NCI-H748 (cell line): Measurements from ENCODE around the gene FKBP5.
"Not testable (repeated sequence)": the region's sequence is repeated elsewhere in the genome, so short reads cannot be mapped to it uniquely, and the experiment has no call there.

ENCODE experiments used
- DNase-seq: peaks from one replicate; lab custom pipeline; 2025; ENCODE audit not compliant: unreplicated experiment; lab: John Stamatoyannopoulos, UW

Gene FKBP5

GRCh38 chr6:35691027-35691824 is 2.5 kb upstream of the FKBP5 start:
- no peak for DNase-seq

DNA sequence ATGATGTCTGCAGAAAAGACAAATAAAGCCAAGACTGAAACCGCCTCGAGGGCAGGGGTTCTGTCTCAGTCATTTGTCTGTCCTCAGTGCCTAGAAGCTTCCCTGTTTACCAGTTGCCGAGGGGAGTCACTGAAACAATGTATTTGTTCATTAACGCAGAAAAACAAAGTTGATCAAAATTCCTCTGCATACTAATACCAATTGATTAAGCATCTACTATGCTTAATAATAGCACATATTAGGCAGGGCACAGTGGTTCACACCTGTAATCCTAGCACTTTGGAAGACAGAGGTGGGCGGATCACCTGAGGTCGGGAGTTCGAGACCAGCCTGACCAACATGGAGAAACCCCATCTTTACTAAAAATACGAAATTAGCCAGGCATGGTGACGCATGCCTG is 1.8 kb upstream of the FKBP5 start:
- DNase-seq = no peak

GRCh38 chr6:35690006-35690405 is 1.3 kb upstream of the FKBP5 start:
- DNase-seq = not testable (repeated sequence)

- DNase-seq = peak; percentile 72
Observed at GRCh38 chr6:35687658-35688604, 784 bp downstream of the FKBP5 start.

- DNase-seq = no peak
Observed at GRCh38 chr6:35686873-35687555, 1.7 kb downstream of the FKBP5 start.

GRCh38 chr6:35686436-35686835 is 2.3 kb downstream of the FKBP5 start:
- no peak for DNase-seq

GRCh38 chr6:35683267-35683666 is 5.4 kb downstream of the FKBP5 start:
- DNase-seq = no peak

DNA sequence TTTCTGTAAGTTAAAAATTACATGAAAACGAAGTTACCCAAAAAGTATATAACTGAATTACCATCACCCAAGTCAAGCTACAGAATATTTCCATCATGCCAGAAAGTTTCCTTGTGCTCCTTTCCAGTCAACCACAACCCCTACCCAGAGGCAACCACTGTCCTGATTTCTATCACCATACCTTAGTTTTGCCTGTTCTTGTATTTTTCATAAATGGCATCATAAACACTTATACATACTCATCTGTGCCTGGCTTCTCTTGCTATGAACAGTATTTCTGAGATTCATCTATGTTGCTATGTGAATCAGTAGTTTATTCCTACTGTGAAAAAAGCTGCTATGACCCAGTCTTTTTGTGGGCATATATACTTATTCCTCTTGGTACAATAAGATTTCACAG is 7.4 kb downstream of the FKBP5 start:
- DNase-seq = no peak

DNA sequence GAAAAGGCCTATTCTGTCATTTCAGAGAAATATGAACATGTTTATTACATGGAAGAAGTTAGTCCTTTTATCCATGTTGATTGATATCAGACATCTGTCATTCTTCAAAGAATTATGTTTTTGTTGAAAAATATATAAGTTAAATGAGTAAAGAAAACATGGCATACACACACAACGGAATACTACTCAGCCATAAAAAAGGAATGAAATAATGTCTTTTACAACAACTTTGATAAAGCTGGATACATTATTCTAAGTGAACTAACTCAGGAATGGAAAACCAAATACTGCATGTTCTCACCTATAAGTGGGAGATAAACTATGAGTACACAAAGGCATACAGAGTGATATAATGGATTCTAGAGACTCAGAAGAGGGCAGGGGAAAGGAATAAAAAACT is 9.3 kb downstream of the FKBP5 start:
- DNase-seq = no peak

DNA sequence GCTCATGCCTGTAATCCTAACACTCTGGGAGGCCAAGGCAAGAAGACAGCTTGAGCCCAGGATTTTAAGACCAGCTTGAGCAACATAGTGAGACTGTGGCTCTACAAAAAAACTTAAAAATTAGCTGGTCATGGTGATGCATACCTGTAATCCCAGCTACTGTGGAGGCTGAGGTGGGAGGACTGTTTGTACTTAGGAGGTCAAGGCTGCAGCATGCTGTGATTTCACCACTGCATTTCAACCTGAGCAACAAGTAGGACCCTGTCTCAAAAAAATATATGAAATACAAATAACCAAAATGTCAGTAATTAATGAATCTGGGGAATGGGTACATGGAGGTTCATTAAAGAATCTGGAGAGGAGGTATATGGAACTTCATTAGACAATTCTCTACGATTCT is 9.9 kb downstream of the FKBP5 start:
- DNase-seq = no peak

DNA sequence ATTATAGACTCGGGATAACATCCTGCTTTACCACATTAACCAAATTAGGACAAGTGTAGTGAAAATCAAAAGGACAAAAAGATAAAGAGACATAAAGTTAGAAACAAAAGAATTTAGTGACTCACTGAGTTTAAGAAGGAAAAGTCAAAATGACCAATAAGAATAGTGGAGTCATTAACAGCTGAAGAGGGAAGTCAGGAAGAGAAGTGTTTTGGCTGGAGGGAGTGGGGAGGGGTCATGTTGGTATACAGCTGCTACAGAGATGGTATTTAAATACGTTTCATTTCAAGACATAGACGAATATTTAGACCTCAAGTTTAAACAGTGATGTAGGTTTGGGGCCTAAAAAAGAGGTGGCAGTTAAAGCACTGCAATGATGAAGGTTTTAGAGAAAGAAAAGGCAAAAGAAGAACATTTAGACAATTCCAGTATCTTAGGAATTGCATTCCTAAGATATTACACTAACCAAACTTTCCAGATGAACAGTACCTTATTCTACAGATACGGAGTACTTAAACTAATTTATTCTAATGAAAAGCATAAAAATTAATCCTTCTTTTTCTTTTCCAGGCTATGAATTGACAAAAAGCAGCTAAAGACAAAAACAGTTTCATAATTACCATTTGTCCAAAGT is 10.6 kb downstream of the FKBP5 start:
- DNase-seq = no peak

DNA sequence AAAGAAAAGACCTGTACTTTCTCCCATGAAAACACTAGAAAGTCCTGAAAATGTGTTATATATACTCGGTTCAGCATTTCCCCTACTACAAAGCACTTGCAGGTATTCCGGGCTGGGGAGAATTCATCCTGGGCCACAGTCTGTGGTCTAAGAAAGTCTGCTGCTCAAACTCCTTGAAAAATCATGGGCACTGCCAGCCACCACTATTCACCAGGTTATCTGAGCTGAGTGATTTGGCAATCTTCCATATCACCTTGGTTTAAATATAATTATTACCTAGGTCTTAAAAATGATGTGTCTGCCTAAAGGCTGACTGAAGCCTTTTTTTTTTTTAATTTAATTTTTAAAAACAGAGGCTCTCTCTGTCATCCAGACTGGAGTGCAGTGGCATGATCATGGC is 11.3 kb downstream of the FKBP5 start:
- no peak for DNase-seq

DNA sequence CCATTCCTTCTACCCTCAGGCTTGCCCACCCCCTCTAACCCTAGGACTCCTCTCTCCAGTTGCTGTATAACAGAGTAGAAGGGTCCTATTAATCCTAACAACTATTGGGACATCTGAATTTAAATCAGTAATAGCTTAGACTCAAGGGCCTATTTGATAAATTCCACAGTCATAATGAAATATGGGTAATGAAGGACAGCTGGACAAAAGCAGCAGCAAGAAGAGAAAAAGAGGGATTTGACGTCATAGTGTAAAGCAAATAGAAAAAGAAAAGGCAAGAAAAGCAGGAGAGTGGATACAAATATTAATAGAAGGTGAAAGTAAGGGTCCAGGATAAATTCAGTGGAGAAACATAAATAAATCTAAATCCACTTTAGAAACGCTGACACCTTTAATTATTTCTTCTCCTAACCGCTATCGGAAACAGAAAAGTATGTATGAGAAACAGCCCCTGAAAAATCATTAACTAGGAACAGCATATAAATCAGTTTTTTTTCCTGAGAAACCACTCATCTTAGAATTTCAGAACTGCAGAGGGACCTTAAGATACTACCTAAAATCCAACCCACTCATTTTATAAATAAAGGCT is 12.8 kb downstream of the FKBP5 start:
- no peak for DNase-seq

- DNase-seq = no peak
Observed at GRCh38 chr6:35674594-35674993, 14.1 kb downstream of the FKBP5 start.

DNA sequence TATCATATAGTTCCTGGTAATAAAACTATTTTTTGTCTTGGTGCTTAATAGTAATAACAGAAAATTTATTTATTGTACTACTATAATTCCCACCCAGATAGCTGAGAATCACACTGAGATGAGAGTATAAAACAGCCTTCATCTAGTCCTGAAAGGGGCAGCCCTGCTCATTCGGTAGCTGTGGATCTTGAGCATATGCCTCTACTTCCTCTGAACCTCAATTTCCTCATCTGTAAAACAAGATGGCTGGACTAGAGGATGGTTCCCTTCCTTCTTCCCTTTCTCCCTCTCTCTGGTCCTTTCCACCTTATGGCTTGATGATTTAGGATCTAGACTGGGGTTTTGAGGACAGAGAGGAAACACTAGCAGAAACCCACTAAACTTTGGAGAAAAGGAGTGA is 15.0 kb downstream of the FKBP5 start:
- no peak for DNase-seq

DNA sequence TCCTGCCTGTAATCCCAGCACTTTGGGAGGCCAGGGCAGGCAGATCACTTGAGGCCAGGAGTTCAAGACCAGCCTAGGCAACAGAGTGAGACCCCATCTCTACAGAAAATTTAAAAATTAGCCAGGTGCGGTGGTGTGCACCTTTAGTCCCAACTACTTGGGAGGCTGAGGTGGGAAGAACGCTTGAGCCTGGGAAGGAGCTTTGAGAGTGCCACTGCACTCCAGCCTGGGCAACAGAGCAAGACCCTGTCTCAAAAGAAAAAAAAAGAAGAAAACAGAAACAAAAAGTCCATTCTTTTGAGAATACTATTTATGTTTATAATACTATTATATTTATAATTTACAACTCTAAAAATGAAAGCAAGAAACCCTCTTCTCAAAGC is 15.4 kb downstream of the FKBP5 start:
- DNase-seq = not testable (repeated sequence)

DNA sequence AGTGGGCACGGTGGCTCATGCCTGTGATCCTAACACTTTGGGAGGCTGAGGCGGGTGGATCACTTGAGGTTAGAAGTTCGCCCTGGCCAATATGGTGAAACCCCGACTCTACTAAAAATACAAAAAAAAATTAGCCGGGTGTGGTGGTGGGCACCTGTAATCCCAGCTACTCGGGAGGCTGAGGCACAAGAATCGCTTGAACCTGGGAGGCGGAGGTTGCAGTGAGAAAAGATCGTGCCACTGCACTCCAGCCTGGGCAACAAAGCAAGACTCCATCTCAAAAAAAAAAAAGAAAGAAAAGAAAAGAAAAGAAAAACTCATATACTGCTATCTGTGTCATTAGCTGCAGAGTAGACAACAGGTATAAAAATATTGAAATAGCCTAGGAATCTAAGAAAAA is 18.3 kb downstream of the FKBP5 start:
- DNase-seq = not testable (repeated sequence)

- DNase-seq = no peak
Observed at GRCh38 chr6:35669451-35670045, 19.2 kb downstream of the FKBP5 start.

DNA sequence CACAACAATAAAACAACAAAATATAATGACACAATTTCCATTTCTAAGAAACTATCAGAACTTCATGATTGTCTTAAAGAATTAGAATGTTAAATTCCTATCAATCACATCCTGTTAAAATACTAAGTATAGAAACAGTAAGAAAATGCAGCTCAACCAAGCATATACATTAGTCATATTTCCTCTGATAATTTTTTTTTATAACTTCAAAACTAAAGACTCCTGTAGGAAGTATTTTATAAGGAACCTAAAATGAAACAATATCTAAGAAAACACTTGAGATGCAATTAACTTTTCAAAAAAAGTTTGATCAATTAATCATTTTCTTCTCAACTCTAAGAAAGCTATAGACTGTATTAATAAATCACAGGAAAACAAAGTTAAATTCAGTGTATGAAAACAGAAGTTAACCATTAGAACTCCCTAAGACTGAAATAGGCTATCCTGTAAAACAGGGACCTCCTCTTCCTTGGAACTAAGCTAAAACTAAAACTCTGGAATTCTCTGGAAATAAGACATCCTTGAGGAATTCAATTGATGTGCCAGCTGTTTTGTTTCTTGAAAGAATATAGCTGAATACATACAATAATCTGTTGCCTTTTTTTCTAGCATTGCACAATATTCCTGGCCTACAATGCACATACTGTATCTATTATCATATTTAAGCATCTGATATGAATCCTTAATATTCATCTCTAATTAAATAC is 19.8 kb downstream of the FKBP5 start:
- no peak for DNase-seq

DNA sequence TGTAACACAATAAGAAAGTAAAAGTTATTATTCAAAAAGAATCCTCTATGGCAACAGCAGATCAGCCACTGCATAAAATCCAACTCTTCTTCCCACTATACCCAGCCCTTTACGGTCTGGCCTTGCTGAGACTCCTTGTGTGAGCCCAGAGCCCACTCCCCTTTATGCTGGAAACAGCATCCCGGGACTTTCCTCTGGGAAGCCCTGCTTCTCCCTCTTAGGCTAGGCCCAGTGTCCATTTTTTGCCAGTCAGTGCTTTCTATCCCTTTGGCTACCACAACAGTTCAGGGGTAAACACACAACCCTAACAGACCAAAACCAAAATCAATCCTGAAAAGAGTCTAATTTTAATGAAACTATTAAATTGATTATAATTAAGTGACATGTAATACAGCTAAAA is 20.6 kb downstream of the FKBP5 start:
- DNase-seq = no peak
